Measurements from ENCODE around the gene GULP1. TPM values are rescaled to one million over a fixed set of nuclear protein-coding genes. Genes with fewer than 3 reads are reported as not detected.

Gene GULP1
- total RNA-seq, 1 experiment from 2014 or later: 140 TPM

- no peak overlapping the region for H3T11ph ChIP-seq (ENCODE audit: low read length)
- no peaks in the 10 kb centered on the region for H3K79me1 ChIP-seq (ENCODE audit: insufficient read depth, low read depth, low read length, poor library complexity, severe bottlenecking)
- H2BK20ac ChIP-seq (ENCODE audit: low read depth, low read length, poor library complexity, severe bottlenecking): no peak overlapping the region
- H2BK120ac ChIP-seq (ENCODE audit: low read depth, low read length, poor library complexity, severe bottlenecking): no peak overlapping the region
- WGBS (ENCODE audit: extremely low coverage, insufficient read length, low lambda C conversion rate): no CpG with 5 or more reads among the region's 2 CpGs
- no peaks in the 10 kb centered on the region for H3K23me2 ChIP-seq (ENCODE audit: insufficient read length, low read depth, low read length, poor library complexity, severe bottlenecking)
- H3K27ac ChIP-seq (ENCODE audit: insufficient read length, low read depth, low read length): no peak overlapping the region
- no peak overlapping the region for H3K23ac ChIP-seq (ENCODE audit: insufficient read length, low read depth, low read length)
- no peaks in the 10 kb centered on the region for H3K9me3 ChIP-seq (ENCODE audit: control insufficient read depth, low read depth, low read length)
- Mint-ChIP-seq H3K4me3 (no peak overlapping the region), H3K9me3 (peaks cover 3% of the 10 kb centered on the region in 2 experiments; a peak in 1 of 5 replicates), H3K27ac (peak overlapping the region in 1 of 3 experiments; percentile 0; a peak in 1 of 7 replicates), H3K27me3 (ENCODE audit: low read depth) (no peaks in the 10 kb centered on the region), H3K4me1 (no peaks in the 10 kb centered on the region), H3K36me3 (ENCODE audit: insufficient read depth in 1 of 3, low read depth in 3 of 3) (peaks cover 21 to 38% (median 28%) of the 10 kb centered on the region in 3 experiments)
- H3K9ac ChIP-seq (ENCODE audit: extremely low read depth, insufficient read length, low read length): no peak overlapping the region
- no peaks in the 10 kb centered on the region for H4K20me1 ChIP-seq (ENCODE audit: control insufficient read depth, insufficient read depth, insufficient read length)
- H2AK5ac ChIP-seq (ENCODE audit: insufficient read length, low read length): no peak overlapping the region
- H2AFZ ChIP-seq (ENCODE audit: low read length): no peak overlapping the region
- no peaks in the 10 kb centered on the region for H3K79me2 ChIP-seq (ENCODE audit: insufficient read depth, low read length)
- no peak overlapping the region for H4K91ac ChIP-seq (ENCODE audit: insufficient read length, low read depth, low read length)
- H4K8ac ChIP-seq (replicated peaks; ENCODE audit: insufficient read length, low read depth, low read length): no peak overlapping the region
- H2BK12ac ChIP-seq (ENCODE audit: insufficient read length, low read depth, low read length): no peak overlapping the region
- H3K4me1 ChIP-seq (ENCODE audit: insufficient read depth, low read length): no peaks in the 10 kb centered on the region
- no peak overlapping the region for H2BK5ac ChIP-seq (ENCODE audit: insufficient read length, low read length)
- TF ChIP-seq CTCF (conservative IDR thresholded peaks at IDR 0.05): no peak
- H3K27me3 ChIP-seq (ENCODE audit: insufficient read depth, low read length): no peaks in the 10 kb centered on the region; the same call in 1 of the 2 replicates
- H3K56ac ChIP-seq (ENCODE audit: insufficient read length, low read depth, low read length): no peak overlapping the region
- H3K18ac ChIP-seq (ENCODE audit: insufficient read length, low read depth, low read length): no peak overlapping the region
- H3K4me2 ChIP-seq (ENCODE audit: insufficient read depth, insufficient read length, low read length): no peak overlapping the region
- H2BK15ac ChIP-seq (ENCODE audit: low read depth, low read length): no peak overlapping the region
- no peak overlapping the region for H4K5ac ChIP-seq (ENCODE audit: insufficient read length, low read depth, low read length)
- H3K14ac ChIP-seq (ENCODE audit: insufficient read depth, low read length): no peak overlapping the region
- no peak overlapping the region for H3K4ac ChIP-seq (ENCODE audit: low read depth, low read length)
- DNase-seq: no peak
Measured at GRCh38 chr2:188582211-188582610, 290.5 kb downstream of the GULP1 start.
